IMR-90 (cell line): Measurements from ENCODE around the gene PHETA1. TPM values are rescaled to one million over a fixed set of nuclear protein-coding genes. Genes with fewer than 3 reads are reported as not detected.

Experiments used
- ATAC-seq: fragments of 200-7000 bp; cut with Tn5 transposase; 2 replicates; pipeline ENCODE4 v1.9.1; 2020; ENCODE audit warnings: low read depth, mild to moderate bottlenecking, moderate library complexity
- BruUV-seq: library from RNA; stranded (reverse); fragments of 400-500 nt; replicated peaks from 2 replicates; lab custom pipeline; 2021; lab: Mats Ljungman, UMichigan
- CTCF ChIA-PET: fragments of 300-600 bp; formaldehyde crosslinking; extraction: SDS; loops from one replicate; lab custom pipeline; 2021; ENCODE audit warnings: antibody characterized with exemption; lab: Yijun Ruan, JAX
- POLR2A ChIA-PET: fragments of 300-600 bp; sonication (Branson Sonifier 250); formaldehyde crosslinking; loops from one replicate; lab custom pipeline; 2022; ENCODE audit warnings: antibody characterized with exemption; ENCODE audit not compliant: unreplicated experiment; lab: Charles Lee
- DNase-seq: peaks from one replicate; pipeline ENCODE4 v3.0.0; 2013
- H2AFZ ChIP-seq: replicated peaks from 2 replicates; pipeline ENCODE3; 2013; ENCODE audit warnings: low read length, mild to moderate bottlenecking; ENCODE audit not compliant: poor library complexity
- H2AK5ac ChIP-seq: 2 replicates; pipeline ENCODE4 v1.6.1; 2013; ENCODE audit warnings: low read depth, low read length, inconsistent platforms
- H2AK9ac ChIP-seq: replicated peaks from 2 replicates; pipeline ENCODE3; 2013; ENCODE audit warnings: mild to moderate bottlenecking, low read depth, low read length, moderate library complexity; ENCODE audit not compliant: poor library complexity
- H2BK120ac ChIP-seq: 2 replicates; pipeline ENCODE4 v1.6.1; 2013; ENCODE audit warnings: low read depth, low read length, inconsistent platforms
- H2BK15ac ChIP-seq: 3 replicates; pipeline ENCODE4 v1.6.1; 2013; ENCODE audit warnings: low read depth, low read length, inconsistent platforms
- H2BK20ac ChIP-seq: 2 replicates; pipeline ENCODE4 v1.6.1; 2013; ENCODE audit warnings: low read depth, mild to moderate bottlenecking, inconsistent platforms, low read length, moderate library complexity
- H2BK5ac ChIP-seq: 2 replicates; pipeline ENCODE4 v1.6.1; 2013; ENCODE audit warnings: mild to moderate bottlenecking, low read depth, low read length, inconsistent platforms; ENCODE audit not compliant: poor library complexity, severe bottlenecking
- H3K14ac ChIP-seq: replicated peaks from 2 replicates; pipeline ENCODE4 v1.6.1; 2013; ENCODE audit warnings: low read depth, low read length, inconsistent platforms
- H3K18ac ChIP-seq: 2 replicates; pipeline ENCODE4 v1.6.1; 2013; ENCODE audit warnings: low read depth, low read length, control low read depth
- H3K23ac ChIP-seq: 2 replicates; pipeline ENCODE4 v1.6.1; 2013; ENCODE audit warnings: low read depth, low read length, inconsistent platforms
- H3K27ac ChIP-seq: 2 replicates; pipeline ENCODE4 v1.5.1; 2013; ENCODE audit warnings: mild to moderate bottlenecking, control low read depth, low read length; ENCODE audit not compliant: insufficient read depth
- H3K27me3 ChIP-seq: 2 replicates; pipeline ENCODE4 v1.6.1; 2013; ENCODE audit warnings: low read length; ENCODE audit not compliant: control insufficient read depth, insufficient read depth
- H3K36me3 ChIP-seq: 2 replicates; pipeline ENCODE4 v1.6.1; 2013; ENCODE audit warnings: low read length, mixed read lengths; ENCODE audit not compliant: control insufficient read depth, insufficient read depth
- H3K4ac ChIP-seq: 2 replicates; pipeline ENCODE4 v1.6.1; 2013; ENCODE audit warnings: low read depth, low read length, inconsistent platforms
- H3K4me1 ChIP-seq: 2 replicates; pipeline ENCODE4 v1.6.1; 2013; ENCODE audit warnings: low read length, mixed read lengths; ENCODE audit not compliant: control insufficient read depth, insufficient read depth
- H3K4me2 ChIP-seq: 2 replicates; pipeline ENCODE4 v1.6.1; 2013; ENCODE audit warnings: low read depth, mild to moderate bottlenecking, control low read depth, low read length, moderate library complexity
- H3K4me3 ChIP-seq: 2 replicates; pipeline ENCODE4 v1.5.1; 2013; ENCODE audit warnings: low read depth, mild to moderate bottlenecking, control low read depth, low read length, moderate library complexity; ENCODE audit not compliant: insufficient read depth
- H3K56ac ChIP-seq: 2 replicates; pipeline ENCODE4 v1.6.1; 2013; ENCODE audit warnings: low read length, inconsistent platforms; ENCODE audit not compliant: insufficient read depth; ENCODE audit errors: extremely low read depth
- H3K79me1 ChIP-seq, 2 experiments: 2 replicates each; pipeline ENCODE4 v1.6.1; 2013; ENCODE audit warnings: low read length in 2 of 2, inconsistent platforms in 1 of 2, low read depth in 1 of 2
- H3K9ac ChIP-seq: 2 replicates; pipeline ENCODE4 v1.6.1; 2013; ENCODE audit warnings: low read depth, low read length, control low read depth
- H3K9me1 ChIP-seq: 2 replicates; pipeline ENCODE4 v1.6.1; 2013; ENCODE audit warnings: low read length, inconsistent platforms; ENCODE audit not compliant: insufficient read depth
- H3K9me3 ChIP-seq: 2 replicates; pipeline ENCODE4 v1.6.1; 2013; ENCODE audit warnings: low read length; ENCODE audit not compliant: control insufficient read depth, insufficient read depth
- H4K20me1 ChIP-seq: 2 replicates; pipeline ENCODE4 v1.6.1; 2013; ENCODE audit warnings: low read length, inconsistent platforms; ENCODE audit not compliant: insufficient read depth
- H4K5ac ChIP-seq: 2 replicates; pipeline ENCODE4 v1.6.1; 2013; ENCODE audit warnings: mild to moderate bottlenecking, low read depth, low read length, control low read depth
- H4K8ac ChIP-seq, 2 experiments: 2 replicates each; pipeline ENCODE4 v1.6.1; 2013; ENCODE audit warnings: low read depth in 2 of 2, low read length in 2 of 2, control low read depth in 1 of 2, inconsistent platforms in 1 of 2
- H4K91ac ChIP-seq: 2 replicates; pipeline ENCODE4 v1.6.1; 2013; ENCODE audit warnings: low read depth, low read length, inconsistent platforms; ENCODE audit not compliant: insufficient read depth
- BHLHE40 ChIP-seq: fragments of 150-350 bp; IDR thresholded peaks from 2 replicates; pipeline ENCODE4 v1.6.1; 2016; ENCODE audit warnings: mild to moderate bottlenecking, low read depth, low read length
- CEBPB ChIP-seq: IDR thresholded peaks from 2 replicates; pipeline ENCODE4 v1.6.1; 2012; ENCODE audit warnings: low read depth, low read length, improper control_type of control experiment
- CHD1 ChIP-seq: IDR thresholded peaks from 2 replicates; pipeline ENCODE4 v1.6.1; 2012; ENCODE audit warnings: low read depth, low read length, improper control_type of control experiment
- FOS ChIP-seq: fragments of 150-350 bp; IDR thresholded peaks from 2 replicates; pipeline ENCODE4 v1.6.1; 2016; ENCODE audit warnings: low read depth, low read length
- MAFK ChIP-seq: IDR thresholded peaks from 2 replicates; pipeline ENCODE4 v1.6.1; 2012; ENCODE audit warnings: low read depth, low read length, improper control_type of control experiment
- MAZ ChIP-seq: IDR thresholded peaks from 2 replicates; pipeline ENCODE4 v1.6.1; 2012; ENCODE audit warnings: low read depth, mild to moderate bottlenecking, low read length, improper control_type of control experiment, moderate library complexity, borderline replicate concordance
- NFE2L2 ChIP-seq: fragments of 150-350 bp; IDR thresholded peaks from 2 replicates; pipeline ENCODE4 v1.6.1; 2016; ENCODE audit warnings: low read depth, mild to moderate bottlenecking, low read length
- POLR2A ChIP-seq: IDR thresholded peaks from 2 replicates; pipeline ENCODE4 v1.6.1; 2012; ENCODE audit warnings: mild to moderate bottlenecking, low read depth, low read length
- RAD21 ChIP-seq: IDR thresholded peaks from 2 replicates; pipeline ENCODE4 v1.6.1; 2012; ENCODE audit warnings: low read length, improper control_type of control experiment
- RCOR1 ChIP-seq: IDR thresholded peaks from 2 replicates; pipeline ENCODE4 v1.6.1; 2012; ENCODE audit warnings: mild to moderate bottlenecking, low read length, improper control_type of control experiment; ENCODE audit not compliant: insufficient replicate concordance
- SMC3 ChIP-seq: fragments of 150-350 bp; IDR thresholded peaks from 2 replicates; pipeline ENCODE4 v1.6.1; 2016; ENCODE audit warnings: low read depth, mild to moderate bottlenecking, antibody characterized with exemption, low read length, moderate library complexity
- WGBS, 2 experiments: methylation state at CpG; one replicate each; pipeline versions ENCODE4 v1.1.5 to v1.1.7; 2013; ENCODE audit warnings: missing lambda C conversion rate in 2 of 2; ENCODE audit not compliant: insufficient read length in 1 of 2; ENCODE audit errors: extremely low coverage in 2 of 2; 5-methylcytosine and 5-hydroxymethylcytosine counted together
- dilution Hi-C: fragments of 300-500 bp; cut with HindIII; formaldehyde crosslinking; loops from one replicate; pipeline ENCODE4 v1.14.3; 2018; ENCODE audit warnings: low sequenced_read_pairs; ENCODE audit not compliant: unreplicated experiment
- in situ Hi-C: fragments of 300-500 bp; cut with MboI; formaldehyde crosslinking; loops from 3 replicates; pipeline ENCODE4 v1.14.3; 2019; ENCODE audit warnings: low sequenced_read_pairs, inconsistent platforms, mixed read lengths
- intact Hi-C: fragments of 100-400 bp; cut with micrococcal nuclease; formaldehyde crosslinking; loops from 2 replicates; pipeline ENCODE4 v1.10.0; 2022
- polyA plus RNA-seq, 3 experiments: library from polyadenylated mRNA; depleted of rRNA; stranded (reverse); fragments of >200 nt; gene quantifications; 2 replicates each; pipeline ENCODE4 v1.2.3, GENCODE V29; 2012; ENCODE audit warnings: low replicate concordance in 1 of 3
- total RNA-seq: library from RNA; depleted of rRNA; stranded (reverse); fragments of >200 nt; gene quantifications from 2 replicates; pipeline ENCODE4 v1.2.3, GENCODE V29; 2012
- TF ChIP-seq, protein P1 (sequence below): fragments of 150-350 bp; IDR thresholded peaks from 2 replicates; pipeline ENCODE4 v1.6.1; 2017; ENCODE audit warnings: mild to moderate bottlenecking, antibody characterized with exemption, low read length, low read depth
- TF ChIP-seq, protein P2 (sequence below): fragments of 150-350 bp; IDR thresholded peaks from 2 replicates; pipeline ENCODE4 v1.6.1; 2016; ENCODE audit warnings: low read depth, mild to moderate bottlenecking, low read length, moderate library complexity, borderline replicate concordance
- TF ChIP-seq, protein P3 (sequence below): conservative IDR thresholded peaks from 2 replicates; pipeline ENCODE4 v1.5.1; 2012; ENCODE audit warnings: mild to moderate bottlenecking, low read depth, low read length, improper control_type of control experiment

PHETA1 gene
- total and polyA plus RNA-seq, 2 of the 4 experiments (the other 2 are of a cell fraction), result 3.2 to 6.6 TPM

DNA sequence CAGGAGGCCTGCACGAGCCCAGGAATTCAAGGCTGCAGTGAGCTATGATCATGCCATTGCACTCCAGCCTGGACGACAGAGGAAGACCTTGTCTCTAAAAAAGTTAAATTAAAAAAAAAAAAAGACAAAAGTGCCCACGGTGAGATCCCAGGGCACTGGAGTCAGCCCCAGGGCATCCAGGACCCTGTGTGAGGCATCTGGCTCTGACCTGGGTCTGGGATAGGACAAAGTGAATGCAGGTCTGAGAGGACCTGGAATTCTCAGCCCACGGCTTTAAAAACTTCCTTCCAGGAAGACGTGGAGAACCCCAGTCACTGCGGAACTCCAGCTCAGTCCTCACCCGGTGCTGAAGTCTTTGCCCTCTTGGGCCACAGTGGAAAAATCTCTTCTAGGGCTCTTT lies 33.1 kb downstream of the PHETA1 start:
- Histone ChIP-seq H3K36me3 (no peaks in the 10 kb centered on the region), H4K5ac (no peak overlapping the region), H4K20me1 (no peaks in the 10 kb centered on the region), H3K4me2 (no peak overlapping the region), H3K27me3 (peaks cover 15% of the 10 kb centered on the region), H3K4me1 (no peaks in the 10 kb centered on the region), H2BK20ac (no peak overlapping the region), H3K14ac (no peak overlapping the region), H3K9ac (no peak overlapping the region), H2AK9ac (no peak overlapping the region), H3K27ac (no peak overlapping the region), H2AK5ac (no peak overlapping the region), H3K79me1 (no peaks in the 10 kb centered on the region), H3K4ac (no peak overlapping the region), H4K91ac (no peak overlapping the region), H3K18ac (no peak overlapping the region), H3K9me1 (no peaks in the 10 kb centered on the region), H3K56ac (no peak overlapping the region), H2BK120ac (no peak overlapping the region), H2BK5ac (no peak overlapping the region), H2BK15ac (no peak overlapping the region), H3K9me3 (no peaks in the 10 kb centered on the region), H3K4me3 (no peak overlapping the region), H4K8ac (no peak overlapping the region), H3K23ac (no peak overlapping the region), H2AFZ (no peak overlapping the region)
- 63% methylated on average over 3 of the region's 7 CpGs; no CpG with 5 or more reads in 1 of the 2 experiments for WGBS, 2 experiments
- ChIA-PET POLR2A (no interaction called here), CTCF (no interaction called here)
- intact Hi-C loops (no loop called here), in situ Hi-C loops (no loop called here), dilution Hi-C loops (no loop called here)
- BruUV-seq, result no TSS peak
- no peak for DNase-seq
- ATAC-seq, result no peak
- TF ChIP-seq RCOR1 (no peak), MAFK (no peak), NFE2L2 (no peak), SMC3 (no peak), BHLHE40 (no peak), CHD1 (no peak), RAD21 (no peak), MAZ (no peak), FOS (no peak), POLR2A (no peak), CEBPB (no peak)
- TF ChIP-seq, protein P1, sequence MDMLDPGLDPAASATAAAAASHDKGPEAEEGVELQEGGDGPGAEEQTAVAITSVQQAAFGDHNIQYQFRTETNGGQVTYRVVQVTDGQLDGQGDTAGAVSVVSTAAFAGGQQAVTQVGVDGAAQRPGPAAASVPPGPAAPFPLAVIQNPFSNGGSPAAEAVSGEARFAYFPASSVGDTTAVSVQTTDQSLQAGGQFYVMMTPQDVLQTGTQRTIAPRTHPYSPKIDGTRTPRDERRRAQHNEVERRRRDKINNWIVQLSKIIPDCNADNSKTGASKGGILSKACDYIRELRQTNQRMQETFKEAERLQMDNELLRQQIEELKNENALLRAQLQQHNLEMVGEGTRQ, result no peak
- TF ChIP-seq, protein P2, sequence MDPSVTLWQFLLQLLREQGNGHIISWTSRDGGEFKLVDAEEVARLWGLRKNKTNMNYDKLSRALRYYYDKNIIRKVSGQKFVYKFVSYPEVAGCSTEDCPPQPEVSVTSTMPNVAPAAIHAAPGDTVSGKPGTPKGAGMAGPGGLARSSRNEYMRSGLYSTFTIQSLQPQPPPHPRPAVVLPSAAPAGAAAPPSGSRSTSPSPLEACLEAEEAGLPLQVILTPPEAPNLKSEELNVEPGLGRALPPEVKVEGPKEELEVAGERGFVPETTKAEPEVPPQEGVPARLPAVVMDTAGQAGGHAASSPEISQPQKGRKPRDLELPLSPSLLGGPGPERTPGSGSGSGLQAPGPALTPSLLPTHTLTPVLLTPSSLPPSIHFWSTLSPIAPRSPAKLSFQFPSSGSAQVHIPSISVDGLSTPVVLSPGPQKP, result no peak
- TF ChIP-seq, protein P3, sequence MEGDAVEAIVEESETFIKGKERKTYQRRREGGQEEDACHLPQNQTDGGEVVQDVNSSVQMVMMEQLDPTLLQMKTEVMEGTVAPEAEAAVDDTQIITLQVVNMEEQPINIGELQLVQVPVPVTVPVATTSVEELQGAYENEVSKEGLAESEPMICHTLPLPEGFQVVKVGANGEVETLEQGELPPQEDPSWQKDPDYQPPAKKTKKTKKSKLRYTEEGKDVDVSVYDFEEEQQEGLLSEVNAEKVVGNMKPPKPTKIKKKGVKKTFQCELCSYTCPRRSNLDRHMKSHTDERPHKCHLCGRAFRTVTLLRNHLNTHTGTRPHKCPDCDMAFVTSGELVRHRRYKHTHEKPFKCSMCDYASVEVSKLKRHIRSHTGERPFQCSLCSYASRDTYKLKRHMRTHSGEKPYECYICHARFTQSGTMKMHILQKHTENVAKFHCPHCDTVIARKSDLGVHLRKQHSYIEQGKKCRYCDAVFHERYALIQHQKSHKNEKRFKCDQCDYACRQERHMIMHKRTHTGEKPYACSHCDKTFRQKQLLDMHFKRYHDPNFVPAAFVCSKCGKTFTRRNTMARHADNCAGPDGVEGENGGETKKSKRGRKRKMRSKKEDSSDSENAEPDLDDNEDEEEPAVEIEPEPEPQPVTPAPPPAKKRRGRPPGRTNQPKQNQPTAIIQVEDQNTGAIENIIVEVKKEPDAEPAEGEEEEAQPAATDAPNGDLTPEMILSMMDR, result no peak
